K562 (cell line): ENCODE data around the gene MRPL4. TPM values are rescaled to one million over a fixed set of nuclear protein-coding genes. Genes with fewer than 3 reads are reported as not detected.

Experiments
- ADNP ChIP-seq: fragments of 200-800 bp; sonication (Bioruptor generic); IDR thresholded peaks from 2 replicates; pipeline ENCODE4 v1.6.1; 2016; ENCODE audit warnings: missing genetic modification characterization, missing compliant biosample characterization
- ARID2 ChIP-seq: fragments of 450-650 bp; IDR thresholded peaks from 2 replicates; pipeline ENCODE4 v1.6.1; 2017; ENCODE audit warnings: antibody characterized with exemption, mild to moderate bottlenecking
- CREB1 ChIP-seq, 2 experiments: sonication (generic) in 1 of 2; formaldehyde crosslinking in 1 of 2; IDR thresholded peaks; 2 replicates each; pipeline versions ENCODE4 v1.6.1 to v1.8.0; 2012 to 2022; ENCODE audit warnings: inconsistent platforms in 1 of 2, mild to moderate bottlenecking in 1 of 2, missing genetic modification reagents in 1 of 2, moderate library complexity in 1 of 2
- CREM ChIP-seq: IDR thresholded peaks from 2 replicates; pipeline ENCODE4 v1.6.1; 2014; ENCODE audit warnings: antibody characterized with exemption, low read depth
- DACH1 ChIP-seq: fragments of 450-650 bp; IDR thresholded peaks from 2 replicates; pipeline ENCODE4 v1.6.1; 2018; ENCODE audit not compliant: partially characterized antibody
- EGR1 ChIP-seq: fragments of 450-650 bp; conservative IDR thresholded peaks from 2 replicates; pipeline ENCODE4 v1.6.1; 2017; ENCODE audit warnings: mild to moderate bottlenecking
- GTF2F1 ChIP-seq: IDR thresholded peaks from 2 replicates; pipeline ENCODE4 v1.6.1; 2011; ENCODE audit warnings: low read depth, low read length, improper control_type of control experiment
- HDAC1 ChIP-seq, 2 experiments: fragments of 450-650 bp; IDR thresholded peaks; 2 replicates each; pipeline ENCODE4 v1.6.1; 2016 to 2017; ENCODE audit warnings: inconsistent platforms in 1 of 2, mild to moderate bottlenecking in 1 of 2, moderate library complexity in 1 of 2
- HDAC2 ChIP-seq: fragments of 450-650 bp; IDR thresholded peaks from 2 replicates; pipeline ENCODE4 v1.6.1; 2016; ENCODE audit warnings: mild to moderate bottlenecking
- HDAC8 ChIP-seq: fragments of 450-650 bp; IDR thresholded peaks from 2 replicates; pipeline ENCODE4 v1.6.1; 2016; ENCODE audit warnings: mild to moderate bottlenecking, missing genetic modification characterization, moderate library complexity, missing compliant biosample characterization
- NFYB ChIP-seq: IDR thresholded peaks from 2 replicates; pipeline ENCODE4 v1.6.1; 2011; ENCODE audit warnings: mild to moderate bottlenecking, moderate library complexity; ENCODE audit not compliant: insufficient read length; ENCODE audit errors: extremely low read depth
- PKNOX1 ChIP-seq: fragments of 450-650 bp; IDR thresholded peaks from 2 replicates; pipeline ENCODE4 v1.6.1; 2016
- RFX7 ChIP-seq: fragments of 250-450 bp; sonication (Bioruptor Pico); IDR thresholded peaks from 2 replicates; pipeline ENCODE4 v1.5.1; 2021; ENCODE audit warnings: mild to moderate bottlenecking
- SIN3B ChIP-seq: fragments of 450-650 bp; IDR thresholded peaks from 2 replicates; pipeline ENCODE4 v1.6.1; 2017; ENCODE audit warnings: low read depth, mild to moderate bottlenecking, moderate library complexity
- STAG1 ChIP-seq: sonication (generic); formaldehyde crosslinking; IDR thresholded peaks from 2 replicates; pipeline ENCODE4 v1.5.0; 2020; ENCODE audit warnings: missing genetic modification reagents, borderline replicate concordance
- TFE3 ChIP-seq: fragments of 450-650 bp; formaldehyde crosslinking; IDR thresholded peaks from 2 replicates; pipeline ENCODE4 v1.4.0; 2020; ENCODE audit warnings: mild to moderate bottlenecking, mixed read lengths
- ZBTB7A ChIP-seq: IDR thresholded peaks from 2 replicates; pipeline ENCODE4 v1.6.1; 2011; ENCODE audit warnings: low read depth, mild to moderate bottlenecking, low read length, moderate library complexity, borderline replicate concordance; ENCODE audit not compliant: control insufficient read depth
- ZKSCAN8 ChIP-seq: fragments of 200-800 bp; sonication (Bioruptor generic); IDR thresholded peaks from 2 replicates; pipeline ENCODE4 v1.6.1; 2016; ENCODE audit warnings: missing genetic modification characterization, missing compliant biosample characterization
- ZNF124 ChIP-seq: sonication (generic); formaldehyde crosslinking; IDR thresholded peaks from 2 replicates; pipeline ENCODE4 v1.8.1; 2022; ENCODE audit warnings: missing genetic modification reagents
- ZNF197 ChIP-seq: fragments of 200-800 bp; sonication (Bioruptor generic); IDR thresholded peaks from 2 replicates; pipeline ENCODE4 v1.6.1; 2016; ENCODE audit warnings: low read depth, missing genetic modification characterization, missing compliant biosample characterization
- ZNF639 ChIP-seq, 2 experiments: fragments of 200-800 bp in 1 of 2; sonication (Bioruptor generic) in 1 of 2; sonication (generic) in 1 of 2; formaldehyde crosslinking in 1 of 2; IDR thresholded peaks in 1 of 2; conservative IDR thresholded peaks in 1 of 2; 2 replicates each; pipeline versions ENCODE4 v1.5.0 to v1.6.1; 2016 to 2020; ENCODE audit warnings: missing compliant biosample characterization in 1 of 2, missing genetic modification characterization in 1 of 2, missing genetic modification reagents in 1 of 2
- ZNF644 ChIP-seq: fragments of 200-800 bp; sonication (Bioruptor generic); IDR thresholded peaks from 2 replicates; pipeline ENCODE4 v1.6.1; 2016; ENCODE audit warnings: low read depth, missing genetic modification characterization, missing compliant biosample characterization
- ZNF668 ChIP-seq: fragments of 250-450 bp; sonication (Bioruptor Pico); IDR thresholded peaks from 2 replicates; pipeline ENCODE4 v1.8.0; 2022; ENCODE audit warnings: mild to moderate bottlenecking, inconsistent platforms
- ZNF79 ChIP-seq: fragments of 250-450 bp; sonication (Bioruptor Pico); IDR thresholded peaks from 2 replicates; pipeline ENCODE4 v1.4.0; 2020; ENCODE audit warnings: low read depth, mild to moderate bottlenecking, moderate library complexity
- polyA plus RNA-seq, 8 experiments: library from polyadenylated mRNA; depleted of rRNA in 4 of 8; stranded (reverse) in 5 of 8; unstranded in 3 of 8; fragments of >200 nt; fragmentation: Nextera tagmentation in 2 of 8; fragmentation: Illumina TruSeq in 1 of 8; extraction: Ambion mirVana in 2 of 8; extraction: Trizol in 1 of 8; gene quantifications; 2 replicates each; pipeline versions ENCODE4 v1.2.1 to v1.2.3, GENCODE V29; 2011 to 2014; ENCODE audit warnings: inconsistent platforms in 1 of 8, missing spikeins in 1 of 8
- total RNA-seq, 7 experiments: library from RNA; depleted of rRNA in 6 of 7; stranded (reverse); fragments of >200 nt in 6 of 7; fragmentation: Illumina TruSeq in 2 of 7; extraction: Trizol in 2 of 7; gene quantifications; 2 replicates each; pipeline versions ENCODE4 v1.2.1 to v1.2.3, GENCODE V29; 2011 to 2021; ENCODE audit warnings: low replicate concordance in 1 of 7

The MRPL4 gene
- total and polyA plus RNA-seq, 9 of the 15 experiments (the other 6 are each of a cell fraction or from before 2014, with no cell fraction given) = 1.4 to 239 (median 64.9) TPM

- no peak for TF ChIP-seq ZKSCAN8 (CRISPR knock-in tag)
- TF ChIP-seq ZNF124 (CRISPR knock-in tag) = no peak
- no peak for TF ChIP-seq NFYB
- TF ChIP-seq DACH1 = no peak
- TF ChIP-seq RFX7 (CRISPR knock-in tag) = no peak
- peak; percentile 65 for TF ChIP-seq PKNOX1
- TF ChIP-seq CREB1 (IDR thresholded peaks at IDR 0.05) = no peak
- TF ChIP-seq CREB1 (CRISPR knock-in tag; IDR thresholded peaks at IDR 0.05) = 0 out of 2 replicates have a peak, but pooled peaks have one; percentile 17
- no peak for TF ChIP-seq ADNP
- no peak for TF ChIP-seq ZNF668
- no peak for TF ChIP-seq SIN3B
- TF ChIP-seq TFE3 (CRISPR knock-in tag) = no peak
- TF ChIP-seq ZNF79 = no peak
- TF ChIP-seq ARID2 = peak; percentile 64; the same call in 1 of the 2 replicates
- no peak for TF ChIP-seq ZNF644 (tag)
- TF ChIP-seq ZNF197 = no peak
- TF ChIP-seq ZNF639 (CRISPR knock-in tag; conservative IDR thresholded peaks at IDR 0.05 in 1 of 2, IDR thresholded peaks at IDR 0.05 in 1 of 2) = no peak
- peak; percentile 31; the same call in 1 of the 2 replicates for TF ChIP-seq ZBTB7A
- TF ChIP-seq HDAC1 (IDR thresholded peaks at IDR 0.05) = peak in 1 of 2 experiments; percentile 15; a peak in 1 of 4 replicates
- no peak for TF ChIP-seq HDAC2
- 0 out of 2 replicates have a peak, but pooled peaks have one; percentile 24 for TF ChIP-seq CREM
- TF ChIP-seq STAG1 (CRISPR knock-in tag) = peak; percentile 85
- no peak for TF ChIP-seq HDAC8
- TF ChIP-seq EGR1 = peak; percentile 60; the same call in 1 of the 2 replicates
- no peak for TF ChIP-seq GTF2F1
Measured at GRCh38 chr19:10259162-10259905, 7.3 kb downstream of the MRPL4 start (continued).
